Naive thymus-derived CD8-positive, alpha-beta T cell (primary cell): ENCODE results near the gene ADAM19. TPM values are rescaled to one million over a fixed set of nuclear protein-coding genes. Genes with fewer than 3 reads are reported as not detected.
"Not testable (repeated sequence)": the region's sequence is repeated elsewhere in the genome, so short reads cannot be mapped to it uniquely, and the experiment has no call there.

Source experiments
- ATAC-seq, 2 donors: fragments of 150-1000 bp; cut with Tn5 transposase in 1 of 2; sonication (Bioruptor Pico), chemical (Tn5 transposase) in 1 of 2; 1 replicate in 1 of 2; 2 replicates in 1 of 2; pipeline ENCODE4 v1.10.0; 2021; ENCODE audit warnings: mild to moderate bottlenecking in 2 of 2, moderate library complexity in 2 of 2
- POLR2A ChIA-PET: fragments of 350-600 bp; sonication (Branson Sonifier 250); formaldehyde crosslinking; loops from one replicate; lab custom pipeline; 2021; ENCODE audit warnings: antibody characterized with exemption; lab: Charles Lee
- DNase-seq, 10 donors: peaks; one replicate each; pipeline versions ENCODE4 v3.0.0 to v3.0.0-alpha.2; 2020 to 2022
- H3K27ac Mint-ChIP-seq, 10 donors: one replicate each; pipeline ENCODE4 v1.8.0; 2020 to 2022; ENCODE audit warnings: mild to moderate bottlenecking in 10 of 10, mixed read lengths in 10 of 10, moderate library complexity in 4 of 10, inconsistent platforms in 1 of 10
- H3K27me3 Mint-ChIP-seq, 5 donors: one replicate each; pipeline ENCODE4 v1.8.0; 2021 to 2022; ENCODE audit warnings: mixed read lengths in 5 of 5
- H3K36me3 Mint-ChIP-seq, 3 donors: one replicate each; pipeline ENCODE4 v1.8.0; 2020 to 2022; ENCODE audit warnings: mixed read lengths in 3 of 3, mild to moderate bottlenecking in 2 of 3, inconsistent platforms in 1 of 3
- H3K4me1 Mint-ChIP-seq, 4 donors: one replicate each; pipeline ENCODE4 v1.8.0; 2021 to 2022; ENCODE audit warnings: mixed read lengths in 4 of 4
- H3K4me3 Mint-ChIP-seq, 10 donors: one replicate each; pipeline ENCODE4 v1.8.0; 2020 to 2022; ENCODE audit warnings: mild to moderate bottlenecking in 10 of 10, mixed read lengths in 10 of 10, moderate library complexity in 6 of 10, inconsistent platforms in 1 of 10
- H3K9me3 Mint-ChIP-seq, 9 donors: one replicate each; pipeline ENCODE4 v1.8.0; 2020 to 2022; ENCODE audit warnings: mixed read lengths in 9 of 9, mild to moderate bottlenecking in 3 of 9, inconsistent platforms in 1 of 9, moderate library complexity in 1 of 9
- polyA plus RNA-seq, 3 donors: library from polyadenylated mRNA; unstranded; fragments of 300-500 nt; fragmentation: Illumina TruSeq; gene quantifications; one replicate each; pipeline ENCODE4 v1.2.3, GENCODE V29; 2021
- total RNA-seq, 8 experiments: library from RNA in 2 of 8; stranded (reverse) in 2 of 8; gene quantifications; one replicate each; pipeline ENCODE4 v1.2.3 and lab custom pipeline; 2021 to 2026

ADAM19 gene
- total and polyA plus RNA-seq, 5 experiments from 2014 or later: 0.08 to 3.6 (median 1.9) TPM; not detected in 1

- H3K27ac Mint-ChIP-seq, POLR2A ChIA-PET, ATAC-seq, H3K36me3 Mint-ChIP-seq, H3K4me3 Mint-ChIP-seq, DNase-seq, H3K9me3 Mint-ChIP-seq, H3K4me1 Mint-ChIP-seq: not testable (repeated sequence)
- H3K27me3 Mint-ChIP-seq: peaks cover 2 to 21% (median 6%) of the 10 kb centered on the region in 5 donors
Observed at GRCh38 chr5:157429920-157430319, 145.7 kb downstream of the ADAM19 start.

Other genes starting within 250 kb of the ADAM19 start
- under 1 TPM; 0.11 to 0.26 TPM for gene NIPAL4, start 115.6 kb downstream of the ADAM19 start, total RNA-seq
- gene NIPAL4, start 115.6 kb downstream of the ADAM19 start, polyA plus RNA-seq: not detected
- under 1 TPM; 0.14 to 0.44 TPM for gene SOX30, start 76.7 kb upstream of the ADAM19 start, total RNA-seq
- gene SOX30, start 76.7 kb upstream of the ADAM19 start, polyA plus RNA-seq: under 1 TPM; 0.07 to 0.16 (median 0.12) TPM
- not detected for gene C5orf52, start 95.8 kb upstream of the ADAM19 start, total RNA-seq
- gene C5orf52, start 95.8 kb upstream of the ADAM19 start, polyA plus RNA-seq: not detected
- gene THG1L, start 155.6 kb upstream of the ADAM19 start, total RNA-seq: 10 to 100 TPM; 13.4 TPM
- gene THG1L, start 155.6 kb upstream of the ADAM19 start, polyA plus RNA-seq: 1 to 10 TPM; 6.3 to 9.0 (median 8.0) TPM
- gene LSM11, start 167.9 kb upstream of the ADAM19 start, total RNA-seq: 1 to 10 TPM; 5.1 to 5.2 TPM
- under 1 TPM; 0.36 to 0.64 (median 0.42) TPM for gene LSM11, start 167.9 kb upstream of the ADAM19 start, polyA plus RNA-seq